Measurements from ENCODE around the gene PRKCQ.
"Not testable (repeated sequence)": the region's sequence is repeated elsewhere in the genome, so short reads cannot be mapped to it uniquely, and the experiment has no call there.

Gene PRKCQ

DNA sequence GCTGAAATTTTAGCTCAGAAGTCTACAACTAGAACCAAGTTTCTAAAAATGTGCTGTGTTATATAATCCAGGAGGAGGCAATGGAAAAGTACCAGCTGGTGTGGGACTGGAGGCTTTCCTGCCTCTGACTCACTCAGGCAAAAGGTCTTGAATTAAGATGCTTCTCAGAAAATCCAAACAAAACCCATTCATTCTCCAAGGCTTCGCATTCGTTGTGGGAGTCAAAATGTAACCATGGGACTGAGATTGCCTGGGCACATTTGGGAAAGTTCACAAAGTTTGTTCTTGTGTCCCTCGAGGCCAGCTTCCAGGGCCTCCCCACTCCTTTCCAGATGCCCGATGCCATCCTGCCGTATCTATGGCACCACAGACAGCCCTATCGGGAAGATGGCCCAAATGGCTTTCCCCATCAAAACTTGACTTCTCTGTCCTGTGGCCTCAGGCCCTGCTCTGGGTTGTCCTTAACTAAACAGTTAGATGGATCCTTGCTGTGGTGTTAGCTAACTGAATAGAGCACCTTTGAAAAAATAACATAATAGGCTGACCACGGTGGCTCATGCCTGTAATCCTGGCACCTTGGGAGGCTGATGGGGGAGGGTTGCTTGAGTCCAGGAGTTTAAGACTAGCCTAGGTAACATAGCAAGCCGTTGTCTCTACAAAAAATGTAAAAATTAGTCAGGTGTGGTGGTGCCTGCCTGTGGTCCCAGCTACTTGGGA, 196.8 kb downstream of the PRKCQ start:
- DNase-seq: peak; percentile 42

DNA sequence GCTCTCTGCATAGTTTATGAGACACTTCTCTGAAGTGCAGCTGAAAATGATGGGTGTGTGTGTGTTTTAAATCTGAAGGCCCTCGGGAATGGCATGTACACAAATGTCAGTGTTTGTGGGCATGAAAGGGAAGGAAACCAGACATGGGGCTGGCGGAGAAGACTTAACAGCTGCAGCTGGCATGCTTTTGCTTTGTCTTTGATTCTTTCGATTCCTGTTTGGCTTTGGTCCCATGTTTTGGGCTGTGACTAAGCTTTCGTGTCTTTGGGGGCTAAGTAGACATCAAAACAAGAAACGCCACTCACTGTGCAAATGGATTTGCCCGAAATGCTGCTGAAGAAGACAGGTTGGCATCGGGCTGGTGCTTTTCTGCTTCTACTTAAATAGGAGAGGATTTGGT, 198.0 kb downstream of the PRKCQ start:
- peak; percentile 67 for DNase-seq

DNA sequence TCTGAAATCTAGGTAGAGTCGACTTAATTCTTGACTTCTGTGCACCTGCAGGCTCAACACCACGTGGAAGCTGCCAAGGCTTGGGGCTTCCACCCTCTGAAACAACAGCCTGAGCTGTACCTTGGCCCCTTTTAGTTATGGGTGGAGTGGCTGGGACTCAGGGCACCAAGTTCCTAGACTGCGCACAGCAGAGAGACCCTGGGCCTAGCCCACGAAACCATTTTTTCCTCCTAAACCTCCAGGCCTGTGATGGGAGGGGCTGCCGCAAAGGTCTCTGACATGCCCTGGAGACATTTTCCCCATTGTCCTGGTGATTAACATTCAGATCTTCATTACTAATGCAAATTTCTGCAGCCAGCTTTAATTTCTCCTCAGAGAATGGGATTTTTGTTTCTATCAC, 199.6 kb downstream of the PRKCQ start:
- DNase-seq: not testable (repeated sequence)

- no peak for DNase-seq
Measured at GRCh38 chr10:6379015-6379776, 200.9 kb downstream of the PRKCQ start.

Measured in fibroblast of skin of back (primary cell).